ENCODE measurements around the gene NPLOC4. TPM values are rescaled to one million over a fixed set of nuclear protein-coding genes. Genes with fewer than 3 reads are reported as not detected.

The NPLOC4 gene
- total and polyA plus RNA-seq, 2 of the 13 experiments (the other 11 are each of a cell fraction or from before 2014, with no cell fraction given): 57.0 to 97.0 TPM

- TF ChIP-seq ZNF781 (CRISPR knock-in tag; IDR thresholded peaks at IDR 0.05; ENCODE audit: borderline replicate concordance, not compliant biosample characterization) (peak; percentile 71), ZNF790 (CRISPR knock-in tag; IDR thresholded peaks at IDR 0.05; ENCODE audit: borderline replicate concordance) (peak; percentile 97), TBL1XR1 (IDR thresholded peaks at IDR 0.05; ENCODE audit: borderline replicate concordance, low read length, partially characterized antibody) (no peak), YY1 (IDR thresholded peaks at IDR 0.05; ENCODE audit: insufficient read depth, insufficient replicate concordance, low read depth, low read length) (no peak), MTERF4 (CRISPR knock-in tag; IDR thresholded peaks at IDR 0.05) (peak; percentile 75; the same call in 1 of the 2 replicates), ATF7-NPFF (CRISPR knock-in tag; IDR thresholded peaks at IDR 0.05; ENCODE audit: low read depth) (0 out of 2 replicates have a peak, but pooled peaks have one; percentile 18), ZNF280D (CRISPR knock-in tag; IDR thresholded peaks at IDR 0.05) (peak; percentile 70; the same call in 1 of the 2 replicates), MYC (CRISPR knock-in tag; IDR thresholded peaks at IDR 0.05; ENCODE audit: borderline replicate concordance) (peak; percentile 33; the same call in 1 of the 2 replicates), TIGD3 (CRISPR knock-in tag; IDR thresholded peaks at IDR 0.05; ENCODE audit: borderline replicate concordance) (0 out of 2 replicates have a peak, but pooled peaks have one; percentile 23), CBX2 (IDR thresholded peaks at IDR 0.05; ENCODE audit: low read depth, low read length) (no peak), CBX2 (CRISPR knock-in tag; IDR thresholded peaks at IDR 0.05; ENCODE audit: low read depth) (no peak), GATAD1 (CRISPR knock-in tag; IDR thresholded peaks at IDR 0.05) (peak; percentile 51), AGO2 (optimal IDR thresholded peaks at IDR 0.05; ENCODE audit: low read depth, low read length) (peak; percentile 45), GZF1 (CRISPR knock-in tag; IDR thresholded peaks at IDR 0.05) (0 out of 2 replicates have a peak, but pooled peaks have one; percentile 47), BCL3 (CRISPR knock-in tag; IDR thresholded peaks at IDR 0.05) (0 out of 2 replicates have a peak, but pooled peaks have one; percentile 10), GATAD2A (CRISPR knock-in tag; IDR thresholded peaks at IDR 0.05) (no peak), SALL1 (CRISPR knock-in tag; IDR thresholded peaks at IDR 0.05) (peak; percentile 8; the same call in 1 of the 2 replicates), ISX (CRISPR knock-in tag; conservative IDR thresholded peaks at IDR 0.05) (no peak), U2AF1 (optimal IDR thresholded peaks at IDR 0.05; ENCODE audit: low read depth, low read length) (no peak), LCORL (IDR thresholded peaks at IDR 0.05) (no peak), LCORL (CRISPR knock-in tag; IDR thresholded peaks at IDR 0.05) (0 out of 2 replicates have a peak, but pooled peaks have one; percentile 47), CENPBD1 (CRISPR knock-in tag; IDR thresholded peaks at IDR 0.05; ENCODE audit: borderline replicate concordance, low read depth) (no peak)
Measured at GRCh38 chr17:81551458-81552243, 85.3 kb downstream of the NPLOC4 start (continued).

All from HepG2 (cell line).